HT-29 (cell line): ENCODE data around the gene FANCL. TPM values are rescaled to one million over a fixed set of nuclear protein-coding genes. Genes with fewer than 3 reads are reported as not detected.
"Not testable (repeated sequence)": the region's sequence is repeated elsewhere in the genome, so short reads cannot be mapped to it uniquely, and the experiment has no call there.

Experiments
- DNase-seq: peaks from one replicate; pipeline ENCODE4 v3.0.0-alpha.2; 2015; ENCODE audit warnings: low spot score
- total RNA-seq: library from RNA; depleted of rRNA; stranded (reverse); fragments of >200 nt; shearing (Covaris generic); gene quantifications from 2 replicates; pipeline ENCODE4 v1.2.3, GENCODE V29; 2014; rRNA removed

Gene FANCL
- total RNA-seq, 1 experiment from 2014 or later, result 33.3 TPM

DNA sequence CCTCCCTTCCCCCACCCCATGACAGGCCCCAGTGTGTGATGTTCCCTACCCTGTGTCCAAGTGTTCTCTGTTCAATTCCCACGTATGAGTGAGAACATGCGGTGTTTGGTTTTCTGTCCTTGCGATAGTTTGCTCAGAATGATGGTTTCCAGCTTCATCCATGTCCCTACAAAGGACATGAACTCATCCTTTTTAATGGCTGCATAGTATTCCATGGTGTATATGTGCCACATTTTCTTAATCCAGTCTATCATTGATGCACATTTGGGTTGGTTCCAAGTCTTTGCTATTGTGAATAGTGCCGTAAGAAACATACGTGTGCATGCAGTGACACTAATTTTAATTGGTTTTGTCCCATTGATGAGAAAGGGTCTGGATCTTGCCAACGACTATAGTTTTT, 95.4 kb downstream of the FANCL start:
- DNase-seq, result not testable (repeated sequence)

DNA sequence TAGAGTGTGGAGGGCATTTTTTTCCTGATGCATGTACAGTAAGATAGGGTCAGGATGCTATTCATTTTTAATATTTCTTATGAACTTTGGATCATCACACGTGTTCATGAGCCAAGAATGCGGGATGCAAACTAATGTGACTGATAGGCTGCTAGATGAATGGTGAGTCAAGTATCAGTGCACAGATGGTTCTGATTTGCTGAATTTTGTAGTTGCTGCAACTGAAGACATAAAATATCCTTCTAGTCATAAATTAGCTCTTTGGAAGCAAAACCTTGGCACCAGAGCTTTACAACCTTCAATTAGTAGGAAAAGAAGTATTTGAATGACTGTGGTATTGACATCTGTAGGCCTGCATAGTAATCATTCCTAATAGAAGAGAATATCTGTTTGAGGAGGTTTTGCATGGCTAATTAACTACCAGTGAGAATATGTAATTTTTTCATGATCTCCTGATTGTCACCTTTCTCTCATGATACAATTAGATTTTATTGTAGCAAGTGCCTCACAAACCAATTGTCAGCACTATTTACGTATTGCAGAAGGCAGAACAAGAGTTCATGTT, 100.5 kb downstream of the FANCL start:
- no peak for DNase-seq

DNA sequence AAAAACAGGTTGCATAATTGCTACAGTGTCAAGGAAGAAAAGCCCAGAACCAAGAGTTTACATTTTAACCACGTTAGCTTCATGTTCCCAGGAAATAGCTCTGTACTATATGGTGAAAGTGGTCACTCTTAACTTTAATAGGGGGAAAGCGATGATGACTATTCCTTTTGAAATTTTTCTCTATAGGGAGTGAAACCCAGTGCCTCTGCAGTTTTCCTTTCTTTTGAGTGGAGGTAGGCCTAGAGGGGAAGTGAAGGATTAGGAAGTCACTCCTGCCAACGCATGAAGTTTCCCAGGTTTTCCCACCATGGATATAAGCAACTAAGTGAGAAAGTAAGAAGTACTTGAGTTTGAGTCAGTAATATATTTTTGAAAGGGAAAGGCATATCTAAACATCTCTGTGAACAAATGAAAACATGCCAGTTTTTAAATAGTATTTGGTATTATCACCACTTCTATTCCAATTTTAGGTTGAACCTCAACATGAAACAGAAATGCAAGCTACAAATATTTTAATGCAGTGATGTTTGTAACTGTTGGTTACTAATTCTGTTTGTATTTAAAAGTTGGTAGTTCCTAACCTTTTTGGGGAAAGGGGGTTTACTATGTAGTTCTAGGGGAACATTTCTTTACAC, 102.6 kb downstream of the FANCL start:
- no peak for DNase-seq

DNA sequence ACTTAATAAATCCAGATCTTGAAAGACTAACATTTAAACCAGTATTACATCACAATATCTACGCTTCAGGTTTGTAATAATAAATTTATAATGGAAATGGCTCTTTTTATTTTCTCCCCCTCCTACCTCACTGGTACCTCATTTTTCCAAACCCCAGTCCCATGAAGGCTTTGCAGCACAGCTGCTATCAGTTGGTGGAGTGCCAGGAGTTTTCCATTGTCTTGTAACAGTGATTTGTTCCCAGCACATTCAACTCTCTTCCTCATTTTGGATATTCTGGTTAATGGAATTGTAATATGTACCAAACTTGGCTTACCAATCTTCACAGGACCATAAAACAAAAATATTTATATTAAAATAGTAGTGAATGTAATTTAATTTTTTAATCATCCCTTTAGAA, 103.3 kb downstream of the FANCL start:
- no peak for DNase-seq

DNA sequence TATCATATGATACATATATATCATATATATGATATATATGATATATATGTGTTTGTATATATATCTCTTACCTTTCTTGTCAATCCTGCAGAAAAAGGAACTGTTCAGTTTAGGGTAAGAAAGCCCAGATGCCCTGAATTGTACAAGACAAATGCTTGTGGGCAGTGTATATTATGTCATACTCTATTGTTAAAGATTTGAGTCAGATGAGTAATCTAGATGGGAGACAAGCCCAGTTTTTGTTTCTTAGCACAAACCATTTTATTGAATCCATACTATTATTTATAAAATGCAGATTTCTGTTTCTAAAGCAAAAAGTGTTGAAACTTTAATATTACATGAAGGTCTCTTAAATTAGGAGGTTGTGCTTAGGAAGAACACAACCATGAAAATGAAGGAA, 103.9 kb downstream of the FANCL start:
- DNase-seq, result no peak

DNA sequence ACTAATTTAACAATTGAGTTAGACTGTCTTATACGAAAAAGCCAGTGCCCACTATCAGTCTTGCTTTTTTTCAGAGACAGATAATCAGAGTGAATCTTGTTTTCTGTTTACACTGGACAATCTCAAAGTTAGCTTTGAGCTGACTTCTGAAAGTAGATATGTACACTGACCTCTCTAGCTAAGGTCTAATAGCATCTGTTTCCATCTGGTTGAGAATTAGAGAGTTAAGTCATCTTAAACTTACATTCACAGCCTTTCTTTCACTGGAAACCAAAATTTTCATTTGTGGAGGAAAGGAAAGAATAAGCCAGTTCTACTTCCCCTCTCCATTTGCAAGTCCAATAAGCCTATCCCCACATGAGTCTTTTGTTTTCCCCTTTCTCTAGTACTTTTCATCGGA, 105.3 kb downstream of the FANCL start:
- DNase-seq, result no peak

DNA sequence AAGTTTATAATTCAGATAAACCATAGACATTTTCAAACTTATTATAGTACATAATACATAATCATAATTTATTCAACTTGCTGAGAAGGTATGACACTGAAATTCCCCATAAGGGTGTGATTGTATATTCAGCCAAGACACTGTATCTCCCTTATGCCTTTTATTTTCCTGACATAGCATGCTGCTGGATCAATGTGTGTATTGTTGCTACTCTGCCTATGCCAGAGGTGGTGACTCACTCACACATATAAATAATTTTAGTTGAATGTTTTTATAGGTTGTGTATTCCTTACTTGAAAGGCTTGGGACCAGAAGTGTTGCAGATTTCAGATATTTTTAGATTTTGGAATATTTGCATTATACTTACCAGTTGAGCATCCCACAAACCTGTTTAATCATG, 107.7 kb downstream of the FANCL start:
- no peak for DNase-seq

DNA sequence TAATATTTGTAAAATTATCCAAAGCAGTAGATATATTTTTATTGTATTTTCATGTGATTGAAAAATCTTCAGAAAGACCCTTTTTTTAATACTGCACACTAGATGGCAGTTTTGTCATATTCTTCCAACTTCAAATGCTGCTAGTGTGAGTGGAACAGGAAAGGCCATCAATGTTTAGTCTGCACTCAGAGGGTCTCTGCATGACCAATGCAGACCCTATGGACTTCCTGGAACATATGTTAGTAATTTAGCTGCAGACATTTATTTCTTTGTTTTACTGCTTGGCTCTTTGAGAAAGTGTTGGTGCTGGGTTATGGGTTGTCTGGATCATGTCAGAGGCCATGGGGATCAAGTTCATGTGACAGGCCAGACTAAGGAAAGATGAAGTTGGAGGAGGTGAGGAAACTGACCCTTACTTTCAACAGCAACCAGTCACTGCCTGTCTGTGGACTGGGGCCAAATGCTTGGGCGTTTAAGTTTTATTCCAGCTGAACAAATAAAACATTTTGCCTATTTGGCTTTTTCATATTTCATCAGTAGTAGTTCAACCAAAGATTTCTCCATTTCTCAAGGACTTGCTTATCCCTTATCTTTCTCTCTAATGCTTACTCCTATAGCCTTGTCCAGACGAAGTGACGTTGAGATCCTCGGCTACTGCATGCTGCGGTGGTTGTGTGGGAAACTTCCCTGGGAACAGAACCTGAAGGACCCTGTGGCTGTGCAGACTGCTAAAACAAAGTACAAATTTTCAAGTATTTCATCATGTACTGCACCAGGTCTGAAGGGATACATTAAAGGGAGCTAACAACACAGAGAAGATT, 109.7 kb downstream of the FANCL start:
- no peak for DNase-seq

DNA sequence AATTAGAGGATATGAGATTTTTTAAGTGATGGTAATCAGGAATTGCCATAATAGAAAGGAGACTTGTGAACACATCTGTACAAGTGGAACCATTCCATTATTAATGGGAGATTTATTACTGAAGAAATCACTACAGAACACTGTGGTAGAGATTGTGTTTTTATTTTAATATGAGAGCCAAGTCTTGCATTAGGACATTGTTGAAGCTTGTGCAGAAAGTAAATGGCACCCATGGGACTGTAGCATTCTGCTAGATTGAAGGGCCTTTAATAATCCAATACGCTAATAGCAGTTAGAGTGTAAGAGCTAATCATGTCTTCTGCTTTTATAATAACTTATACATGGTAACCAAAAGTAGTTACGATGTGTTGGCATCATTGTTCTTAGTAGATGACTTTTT, 110.9 kb downstream of the FANCL start:
- DNase-seq, result no peak

DNA sequence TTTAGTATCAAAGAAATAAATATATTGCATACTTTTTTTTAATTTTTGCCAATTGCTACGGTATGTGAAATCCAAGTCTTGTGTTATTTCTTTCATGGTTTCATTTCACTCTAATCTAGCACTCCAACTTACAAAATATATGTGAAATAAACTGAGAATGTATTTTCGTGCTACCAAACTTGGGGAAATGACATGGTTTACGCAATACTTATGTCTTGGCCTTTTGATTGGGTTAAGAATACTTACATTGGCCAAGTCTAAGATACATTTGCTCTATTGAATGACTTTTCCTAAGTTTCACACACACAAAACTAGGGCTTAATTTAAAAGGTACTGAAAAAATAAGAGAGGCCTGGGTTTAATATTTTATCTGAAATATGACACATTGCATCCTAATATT, 114.0 kb downstream of the FANCL start:
- DNase-seq, result no peak

DNA sequence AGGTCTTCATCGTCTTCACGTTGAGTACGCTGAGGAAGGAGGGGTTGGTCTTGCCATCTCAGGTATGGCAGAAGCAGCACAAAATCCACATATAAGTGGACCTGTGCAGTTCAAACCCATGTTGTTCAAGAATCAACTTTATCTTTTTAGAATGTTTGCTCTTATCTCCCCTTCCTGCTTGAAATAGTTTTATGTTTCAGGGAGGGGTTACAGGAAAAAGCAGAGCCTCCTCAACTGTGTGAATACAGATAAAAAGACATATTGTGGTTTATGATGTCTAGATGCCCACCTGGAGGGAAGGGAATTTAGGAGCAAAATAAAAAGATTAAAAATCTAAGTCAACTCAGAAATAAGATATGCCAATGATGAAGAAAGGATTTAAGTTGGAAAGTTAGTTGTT, 118.6 kb downstream of the FANCL start:
- no peak for DNase-seq

DNA sequence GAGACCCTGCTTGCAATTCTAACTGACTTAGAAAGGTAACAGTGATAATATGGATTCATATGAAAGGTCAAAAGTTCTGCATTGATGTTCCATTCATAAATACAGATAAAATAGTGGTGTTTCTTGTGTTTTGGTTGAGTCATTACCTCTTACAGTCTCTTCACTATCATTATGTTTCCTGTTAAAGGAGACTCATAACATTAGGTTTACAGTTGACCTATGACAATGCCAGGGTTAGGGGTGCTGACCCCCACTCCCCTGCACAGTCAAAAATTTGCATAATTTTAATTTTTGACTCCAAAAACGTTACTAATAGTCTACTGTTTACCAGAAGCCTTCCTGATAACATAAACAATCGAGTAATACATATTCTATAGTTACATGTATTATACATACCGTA, 119.1 kb downstream of the FANCL start:
- DNase-seq, result no peak

DNA sequence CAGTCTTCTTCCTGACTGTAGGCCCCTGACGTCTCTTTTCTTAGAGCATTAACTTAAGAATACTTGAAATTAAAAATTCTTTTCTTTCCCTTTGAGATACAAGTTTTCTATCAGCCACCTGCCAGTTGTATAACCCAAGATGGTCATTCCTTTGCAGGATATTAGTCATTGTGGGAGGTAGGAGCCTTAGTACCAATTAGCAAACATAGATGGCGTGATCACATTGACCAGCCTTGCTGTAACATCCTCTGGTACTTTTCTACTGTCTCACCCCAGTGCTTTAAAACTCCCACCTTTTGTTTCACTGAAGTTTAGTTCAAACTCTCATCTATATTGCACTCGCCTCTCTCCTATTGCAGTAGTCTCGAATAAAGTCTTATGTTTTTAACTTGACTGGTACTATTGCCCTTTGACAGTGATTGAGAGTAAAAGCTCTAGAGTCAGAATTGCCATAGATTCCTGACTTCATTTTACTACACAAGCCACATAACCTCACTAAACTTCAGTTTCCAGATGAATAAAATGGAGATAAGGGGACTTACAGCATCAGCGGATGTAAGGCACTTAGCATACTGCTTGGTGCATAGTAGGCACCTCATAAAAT, 120.4 kb downstream of the FANCL start:
- no peak for DNase-seq

DNA sequence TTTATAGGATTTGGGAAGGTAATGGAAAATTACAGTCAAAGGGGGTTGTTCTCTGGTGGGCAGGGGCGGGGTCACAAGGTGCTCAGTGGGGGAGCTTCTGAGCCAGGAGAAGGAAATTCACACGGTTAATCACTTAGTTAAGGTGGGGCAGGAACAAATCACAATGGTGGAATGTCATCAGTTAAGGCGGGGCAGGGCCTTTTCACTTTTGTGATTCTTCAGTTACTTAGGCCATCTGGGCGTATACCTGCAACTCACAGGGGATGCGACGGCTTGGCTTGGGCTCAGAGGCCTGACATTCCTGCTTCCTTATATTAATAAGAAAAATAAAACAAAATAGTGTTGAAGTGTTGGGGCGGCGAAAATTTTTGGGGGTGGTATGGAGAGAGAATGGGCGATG, 127.6 kb downstream of the FANCL start:
- not testable (repeated sequence) for DNase-seq

DNA sequence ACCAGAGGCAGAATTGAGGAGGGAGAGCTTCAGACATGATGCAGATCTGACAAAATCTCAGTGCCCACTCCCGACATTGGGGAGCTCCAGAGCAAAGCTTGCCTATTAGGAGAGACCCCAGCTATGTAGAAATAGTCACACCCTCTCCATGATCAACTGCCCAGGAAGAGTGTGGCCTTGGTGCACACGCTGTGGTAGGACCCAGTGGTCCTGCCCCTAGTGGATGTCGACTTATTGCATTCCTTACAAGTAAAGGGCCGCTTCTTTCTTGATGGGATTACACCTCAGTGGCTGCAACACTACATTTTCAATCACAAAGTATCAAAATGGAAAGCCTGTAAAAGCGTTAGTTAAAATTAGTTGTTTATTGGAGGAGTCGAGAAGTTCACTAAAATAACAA, 130.4 kb downstream of the FANCL start:
- DNase-seq, result no peak

DNA sequence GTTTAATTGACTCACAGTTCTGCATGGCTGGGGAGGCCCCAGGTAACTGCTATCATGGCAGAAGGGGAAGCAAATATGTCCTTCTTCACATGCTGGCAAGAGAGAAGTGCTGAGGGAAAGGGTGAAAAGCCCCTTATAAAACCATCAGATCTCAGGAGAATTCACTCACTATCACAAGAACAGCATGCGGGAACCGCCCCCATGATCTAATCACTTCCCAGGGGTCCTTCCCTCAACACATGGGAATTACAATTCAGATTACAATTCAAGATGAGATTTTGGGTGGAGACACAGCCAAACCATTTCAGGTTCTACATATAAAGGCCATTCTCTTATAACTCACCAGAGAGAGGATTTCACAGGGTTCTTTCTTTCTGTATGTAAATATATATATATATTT, 131.6 kb downstream of the FANCL start:
- DNase-seq, result no peak

Other genes starting within 250 kb of the FANCL start
- gene VRK2, start 194.5 kb downstream of the FANCL start, total RNA-seq, result 9.4 and 10.3 TPM in 2 replicates